HG02885 (cell line): ENCODE measurements around the gene COL19A1.
"Not testable (repeated sequence)": the region's sequence is repeated elsewhere in the genome, so short reads cannot be mapped to it uniquely, and the experiment has no call there.

Experiments
- ATAC-seq: cut with Tn5 transposase; IDR thresholded peaks from one replicate; pipeline ENCODE4 v1.9.1; 2021; ENCODE audit warnings: mild to moderate bottlenecking; ENCODE audit not compliant: unreplicated experiment, poor library complexity

The COL19A1 gene

DNA sequence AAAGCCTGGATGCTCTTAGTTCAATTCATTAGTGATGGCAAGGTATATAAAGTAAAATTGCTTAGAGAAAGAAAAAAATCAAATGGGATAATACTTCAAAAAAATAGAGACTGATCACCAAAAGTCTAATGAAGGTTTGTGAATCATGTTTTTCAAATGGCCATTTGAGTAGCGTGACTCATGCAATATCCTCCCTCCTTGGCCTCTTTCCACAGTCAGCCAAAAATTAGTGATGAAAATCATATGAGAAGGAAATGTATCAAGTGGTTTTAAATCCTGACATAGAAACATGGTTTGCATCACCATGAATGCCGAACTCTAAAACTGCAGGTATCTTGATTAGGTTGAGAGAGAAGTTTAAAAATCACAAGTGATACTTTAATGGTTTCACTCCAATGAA is 1.2 kb upstream of the COL19A1 start:
- no peak for ATAC-seq

DNA sequence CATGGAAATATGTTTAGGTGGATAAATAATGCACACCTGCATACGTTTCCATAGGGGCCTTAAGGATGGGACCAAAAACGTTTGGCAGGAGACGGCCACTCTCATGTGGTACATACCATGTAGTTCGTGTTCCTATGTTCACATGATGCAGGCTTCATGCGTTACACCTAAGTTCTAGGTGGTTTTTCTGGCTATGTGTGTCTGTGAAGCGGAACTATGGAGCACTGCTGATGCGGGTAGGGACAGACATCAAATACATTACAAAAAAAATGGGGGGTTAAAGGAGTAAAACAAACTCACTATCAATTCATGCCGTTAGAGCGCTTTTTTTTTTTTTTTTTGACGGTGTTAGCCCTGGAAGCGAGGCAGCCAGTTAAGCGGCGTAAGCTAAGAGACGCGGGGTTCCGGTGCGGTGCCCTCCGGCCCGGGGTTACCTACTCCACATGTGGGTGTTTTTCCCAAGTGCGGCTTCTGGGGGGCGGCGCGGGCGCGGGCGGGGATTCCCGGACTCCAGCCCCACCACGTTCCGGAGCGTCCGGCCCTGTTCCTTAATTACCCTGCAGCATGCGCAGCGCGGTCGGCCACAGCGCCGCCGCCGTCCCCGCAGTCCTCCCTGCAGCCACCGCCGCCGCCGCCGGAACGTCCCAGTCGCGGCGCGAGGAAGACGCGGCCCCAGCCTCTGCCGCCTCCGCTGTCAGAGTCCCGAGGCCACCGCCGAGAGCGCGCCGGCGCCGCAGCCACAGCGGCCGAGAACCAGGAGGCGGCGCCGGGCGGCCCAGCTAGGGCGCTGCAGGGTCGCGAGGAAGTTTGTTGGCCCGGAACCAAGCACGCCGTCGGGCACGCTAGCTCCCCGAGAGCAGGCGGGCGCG is 648 bp downstream of the COL19A1 start:
- peak; percentile 71 for ATAC-seq

DNA sequence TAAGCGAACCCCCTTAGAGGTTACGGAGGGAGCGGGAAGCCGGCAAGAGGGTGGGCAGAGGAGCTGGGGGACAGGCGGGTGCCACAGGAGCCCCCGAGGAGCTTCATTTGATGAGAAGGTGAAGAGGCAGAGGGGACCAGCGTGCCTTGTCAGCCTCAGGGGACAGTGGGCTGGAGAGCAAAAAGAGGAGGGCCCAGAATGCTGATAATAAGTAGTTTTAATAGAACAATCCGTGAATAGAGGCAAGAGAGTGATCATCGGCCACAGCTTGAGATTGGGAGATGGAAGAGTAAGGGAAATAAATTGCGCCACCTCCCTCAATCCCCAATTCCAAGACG is 1.3 kb downstream of the COL19A1 start:
- no peak for ATAC-seq

DNA sequence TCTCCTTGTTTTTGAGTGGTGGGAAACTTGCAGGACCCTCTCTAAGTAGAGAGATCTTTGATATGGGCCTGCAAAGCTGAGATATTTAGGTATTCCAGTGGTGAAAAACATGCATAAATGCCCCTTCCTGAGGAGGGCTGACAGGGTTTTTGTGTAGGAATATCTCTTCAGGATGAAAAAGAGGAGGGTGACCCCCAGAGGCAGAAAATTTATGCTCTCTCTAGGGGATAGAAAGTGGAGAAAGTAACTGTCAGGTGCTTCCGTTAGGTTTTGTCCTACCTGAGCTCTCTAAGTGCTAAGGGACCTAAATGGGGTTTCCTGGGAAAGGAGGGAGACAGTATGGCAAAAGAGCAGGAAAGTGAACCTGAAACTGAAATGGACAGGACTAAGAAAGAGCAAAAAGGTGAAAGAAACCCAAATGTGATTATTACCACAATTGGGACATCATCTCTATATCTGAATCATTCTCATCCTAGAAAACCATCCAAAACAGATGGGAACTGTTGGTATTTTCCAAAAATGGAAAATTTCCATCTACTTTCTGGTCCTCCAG is 2.0 kb downstream of the COL19A1 start:
- ATAC-seq: no peak

DNA sequence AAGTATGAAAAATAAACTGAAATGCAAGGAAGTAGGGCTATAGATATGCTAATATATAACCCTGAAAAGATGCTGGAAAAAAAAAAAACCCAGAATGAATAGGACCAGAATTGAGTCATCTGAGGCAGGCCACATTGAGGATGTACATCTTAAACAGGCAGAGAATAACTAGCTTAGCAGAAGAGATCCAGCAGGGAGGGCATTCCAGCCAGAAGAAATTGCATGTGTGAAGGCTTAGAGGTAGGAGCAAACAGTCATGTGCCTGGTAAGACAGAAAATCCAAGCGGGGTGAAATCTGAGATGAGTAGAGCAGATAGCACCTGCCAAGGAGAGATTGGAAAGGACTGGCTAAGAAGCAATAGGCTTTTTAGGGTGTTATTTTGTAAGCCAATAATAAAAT is 2.6 kb downstream of the COL19A1 start:
- no peak for ATAC-seq

DNA sequence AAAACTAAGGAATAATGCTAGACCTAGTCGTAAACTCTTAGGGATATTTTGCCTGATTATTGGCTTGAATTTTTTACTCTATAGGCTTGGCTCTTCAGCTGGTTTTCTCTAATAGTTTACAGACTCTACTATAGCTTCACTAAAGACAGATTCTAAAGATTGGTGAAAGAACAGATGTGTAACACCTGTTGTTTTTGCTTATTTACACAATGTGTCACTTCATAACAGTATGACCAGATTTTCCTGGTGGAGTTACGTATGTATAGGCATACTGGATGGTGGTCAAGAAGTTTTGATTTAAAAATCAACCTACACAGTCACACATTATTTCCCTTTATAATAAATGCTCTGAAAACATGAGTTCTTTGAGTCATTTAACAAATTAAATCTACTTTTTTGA is 4.8 kb downstream of the COL19A1 start:
- ATAC-seq: no peak

DNA sequence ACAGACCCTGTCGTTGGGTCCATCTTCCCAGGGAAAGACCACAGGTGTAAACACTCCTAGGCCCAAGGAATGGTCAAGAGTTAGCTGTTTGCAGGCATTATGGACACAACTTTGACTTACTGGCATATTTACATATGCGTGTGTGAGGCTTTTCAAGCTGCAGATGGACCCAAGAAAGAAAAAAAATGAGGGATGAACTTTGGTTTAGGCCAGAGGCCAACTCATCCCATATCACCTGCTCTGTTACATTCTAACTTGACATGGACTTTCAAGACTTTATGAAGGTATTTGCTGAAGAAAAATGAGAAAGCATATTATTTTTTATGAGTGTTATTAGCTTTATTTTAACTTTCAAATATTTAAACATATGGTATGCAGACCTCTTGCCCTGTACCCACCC is 6.9 kb downstream of the COL19A1 start:
- ATAC-seq: no peak

DNA sequence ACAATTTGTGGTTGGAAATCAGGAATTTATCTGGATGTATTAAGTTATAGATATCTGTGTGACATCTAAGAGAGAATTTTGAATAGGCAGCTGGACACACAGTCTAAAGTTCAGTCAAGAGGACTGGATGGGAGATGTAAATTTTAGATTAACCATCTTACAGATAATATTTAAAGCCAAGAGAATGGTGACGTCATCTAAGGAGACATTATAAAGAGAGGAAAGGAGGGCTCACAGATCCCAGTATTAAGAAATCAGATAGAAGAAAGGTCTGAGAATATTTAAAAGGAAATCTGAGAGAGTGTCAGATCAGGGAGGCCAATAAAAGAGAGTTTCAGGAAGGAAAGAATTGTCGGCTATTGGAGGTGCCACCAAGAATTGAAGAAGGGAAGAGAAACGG is 9.4 kb downstream of the COL19A1 start:
- no peak for ATAC-seq

DNA sequence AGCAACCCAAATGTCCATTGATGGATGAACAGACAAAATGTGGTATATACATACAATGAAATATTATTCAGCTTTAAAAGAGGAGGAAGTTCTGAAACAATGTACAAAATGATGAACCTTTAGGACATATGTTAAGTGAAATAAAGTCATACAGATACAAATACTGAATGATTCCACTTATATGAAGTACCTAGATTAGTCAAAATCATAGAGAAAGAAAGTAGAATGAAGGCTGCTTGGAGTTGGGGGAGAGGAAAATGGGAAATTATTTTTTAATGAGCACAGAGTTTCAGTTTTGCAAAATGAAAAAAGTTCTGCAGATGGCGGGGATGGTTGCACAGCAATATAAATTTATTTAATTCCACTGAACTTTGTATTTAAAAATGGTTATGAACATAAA is 12.4 kb downstream of the COL19A1 start:
- no peak for ATAC-seq

DNA sequence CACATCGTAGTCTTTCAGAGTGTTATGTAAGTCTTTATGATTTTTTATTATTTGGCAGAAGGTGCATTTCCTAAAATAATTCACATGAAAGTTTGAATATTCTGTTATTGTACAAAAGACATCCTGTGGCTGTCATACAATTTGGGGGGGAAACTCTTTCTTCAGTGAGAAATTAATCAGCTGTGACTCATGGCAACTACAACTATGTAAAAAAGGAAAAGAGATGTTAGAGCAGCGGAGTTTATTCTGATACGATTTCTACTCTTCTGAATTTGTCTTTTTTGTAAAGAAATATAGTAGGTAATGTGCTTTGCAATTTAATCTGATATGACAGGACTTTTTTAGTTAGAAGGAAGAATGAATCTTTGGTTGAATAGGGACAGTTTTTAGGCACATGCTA is 14.2 kb downstream of the COL19A1 start:
- peak; percentile 31 for ATAC-seq

DNA sequence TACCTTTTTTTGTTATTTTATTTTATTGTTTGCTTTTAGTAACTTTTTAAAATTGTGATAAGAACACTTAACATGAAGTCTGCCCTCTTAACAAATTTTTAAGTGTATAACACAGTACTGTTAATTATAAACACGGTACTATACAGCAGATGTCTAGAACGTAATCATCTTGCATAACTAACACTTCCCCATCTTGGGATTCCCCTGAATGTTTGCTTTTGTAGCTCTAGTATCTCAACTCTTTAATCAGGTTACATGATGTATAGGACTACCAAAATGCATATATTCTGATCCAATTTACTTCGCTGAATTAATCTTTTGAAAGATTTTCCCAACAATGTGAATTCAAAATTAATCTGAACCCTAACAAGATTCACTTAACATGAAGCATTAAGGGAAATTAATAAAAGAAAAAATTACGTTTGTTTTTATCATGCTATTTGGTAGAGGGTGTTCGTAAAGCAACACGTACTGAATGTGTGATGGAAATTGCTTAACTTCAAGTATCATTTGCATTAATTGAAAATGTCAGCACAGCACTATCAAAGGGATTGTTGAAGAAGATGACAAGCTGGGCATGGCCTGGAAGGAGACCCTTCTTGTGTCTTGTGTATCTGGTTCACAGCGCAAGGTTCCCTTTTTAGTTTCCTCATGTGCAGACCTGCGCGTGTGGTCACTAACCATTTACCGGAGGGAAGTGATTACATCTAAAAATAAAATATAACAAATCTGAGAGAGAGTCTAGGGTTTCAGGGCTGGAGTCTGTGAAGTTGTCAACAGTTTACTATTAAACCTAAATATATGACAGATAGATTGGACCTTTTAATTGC is 15.2 kb downstream of the COL19A1 start:
- peak; percentile 90 for ATAC-seq

DNA sequence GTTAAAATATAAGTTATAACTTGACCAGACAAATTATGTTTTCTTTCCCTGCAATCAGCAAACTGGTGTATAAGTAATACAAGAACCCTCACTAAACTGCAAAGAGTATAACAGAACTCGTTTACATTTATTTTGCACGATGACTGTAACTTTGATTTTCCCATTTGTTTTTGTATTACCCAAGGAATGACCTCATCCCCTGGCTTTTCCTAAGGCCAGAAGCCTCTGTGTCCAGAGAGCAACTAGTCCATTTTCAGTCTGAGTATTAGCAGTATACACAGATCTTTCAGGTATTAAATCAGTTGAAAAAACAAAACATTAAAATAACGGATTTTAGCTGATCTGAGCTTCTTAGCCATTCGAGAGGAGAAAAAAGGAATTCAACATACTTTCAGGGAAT is 17.2 kb downstream of the COL19A1 start:
- no peak for ATAC-seq

DNA sequence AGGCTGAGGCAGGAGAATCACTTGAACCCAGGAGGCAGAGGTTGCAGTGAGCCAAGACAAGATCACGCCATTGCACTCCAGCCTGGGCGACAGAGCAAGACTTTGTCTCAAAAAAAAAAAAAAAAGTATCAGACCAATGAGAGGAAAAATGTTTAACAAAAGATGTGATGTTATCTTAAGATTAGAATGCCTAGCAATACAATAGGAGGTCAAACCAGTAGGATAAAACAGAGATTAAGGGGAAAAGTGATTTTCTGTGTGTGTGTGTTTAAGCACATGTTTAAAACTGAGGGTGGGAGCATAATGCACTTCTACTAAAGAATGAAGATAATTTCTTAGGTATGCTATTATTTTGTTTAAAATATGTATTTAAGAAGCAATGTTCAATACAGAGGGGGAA is 17.9 kb downstream of the COL19A1 start:
- no peak for ATAC-seq

DNA sequence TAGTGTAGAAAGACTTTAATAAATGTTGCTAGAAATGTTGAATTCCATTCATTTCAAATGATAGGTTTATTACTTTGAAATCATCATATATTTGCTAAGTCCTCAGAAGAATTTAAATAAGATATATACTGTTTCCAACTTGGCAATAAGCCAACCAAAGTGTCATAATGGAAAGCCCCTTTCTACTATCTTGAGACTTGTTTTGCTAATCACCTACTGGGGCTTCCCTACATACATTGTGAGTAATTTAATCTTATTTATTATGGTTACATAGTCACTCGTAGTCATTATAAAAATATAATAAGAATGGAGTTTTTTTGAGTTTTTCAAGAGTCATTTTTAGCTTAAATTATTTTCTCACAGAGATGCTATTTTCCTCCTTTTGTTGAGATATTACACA is 20.7 kb downstream of the COL19A1 start:
- ATAC-seq: peak; percentile 66

DNA sequence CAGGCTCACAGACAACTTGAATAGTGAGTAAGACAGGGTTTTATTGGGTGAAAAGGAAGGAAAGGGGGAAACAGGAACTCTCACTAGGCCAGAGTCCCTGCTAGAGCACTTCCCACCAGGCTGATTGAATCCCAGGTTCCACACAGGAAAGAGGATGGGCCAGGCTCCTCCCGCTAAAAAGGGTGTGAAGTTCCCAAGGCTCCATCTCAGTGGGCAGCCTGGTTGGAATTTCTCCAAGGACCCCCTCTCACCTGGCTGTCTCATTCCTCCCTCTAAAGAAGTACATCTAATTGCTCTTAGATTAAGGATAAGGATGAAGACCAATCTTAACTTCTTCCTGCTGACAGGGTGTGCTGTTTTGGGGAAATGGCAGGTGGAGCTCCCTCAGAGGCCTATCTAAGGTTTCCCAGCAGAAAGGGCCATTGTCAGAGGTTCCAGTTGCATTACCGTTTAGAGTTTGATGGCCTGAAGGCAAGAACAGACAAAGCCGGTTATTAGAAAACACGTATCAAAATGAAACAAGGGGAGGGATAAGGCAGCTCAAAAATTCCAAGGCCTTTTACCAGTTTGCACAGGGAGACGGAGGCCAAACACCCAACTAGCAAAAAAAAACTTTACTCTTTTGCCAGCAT is 21.5 kb downstream of the COL19A1 start:
- ATAC-seq: no peak

DNA sequence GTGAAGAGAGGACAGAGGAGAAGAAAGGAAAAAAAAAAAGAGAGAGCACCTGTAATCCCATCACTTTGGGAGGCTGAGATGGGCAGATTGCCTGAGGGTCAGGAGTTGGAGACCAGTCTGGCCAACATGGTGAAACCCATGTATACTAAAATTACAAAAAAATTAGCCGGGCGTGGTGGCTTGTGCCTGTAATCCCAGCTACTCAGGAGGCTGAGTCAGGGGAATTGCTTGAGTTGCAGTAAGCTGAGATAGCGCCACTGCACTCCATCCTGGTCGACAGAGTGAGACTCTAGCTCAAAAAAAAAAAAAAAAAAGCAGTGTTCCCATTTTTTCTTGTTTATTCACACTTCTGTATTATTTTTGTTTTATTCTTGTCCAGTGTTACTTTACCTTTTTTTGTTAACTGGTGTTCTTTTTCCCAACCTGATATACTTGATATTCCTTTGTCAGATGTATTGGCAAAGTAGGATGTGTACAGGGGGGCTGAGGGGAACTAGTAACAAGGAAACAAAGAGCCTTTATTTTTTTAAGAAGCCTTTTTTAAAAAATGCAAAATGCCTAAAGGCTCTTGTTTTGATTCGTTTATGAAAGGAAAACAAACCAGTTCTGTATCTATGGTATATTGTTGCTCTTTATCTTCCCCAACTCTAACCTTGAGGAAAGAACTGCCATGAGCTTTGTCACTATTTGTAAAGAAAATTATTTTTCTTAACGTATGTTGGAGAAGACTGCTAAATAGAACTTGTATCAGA is 22.3 kb downstream of the COL19A1 start:
- no peak for ATAC-seq

DNA sequence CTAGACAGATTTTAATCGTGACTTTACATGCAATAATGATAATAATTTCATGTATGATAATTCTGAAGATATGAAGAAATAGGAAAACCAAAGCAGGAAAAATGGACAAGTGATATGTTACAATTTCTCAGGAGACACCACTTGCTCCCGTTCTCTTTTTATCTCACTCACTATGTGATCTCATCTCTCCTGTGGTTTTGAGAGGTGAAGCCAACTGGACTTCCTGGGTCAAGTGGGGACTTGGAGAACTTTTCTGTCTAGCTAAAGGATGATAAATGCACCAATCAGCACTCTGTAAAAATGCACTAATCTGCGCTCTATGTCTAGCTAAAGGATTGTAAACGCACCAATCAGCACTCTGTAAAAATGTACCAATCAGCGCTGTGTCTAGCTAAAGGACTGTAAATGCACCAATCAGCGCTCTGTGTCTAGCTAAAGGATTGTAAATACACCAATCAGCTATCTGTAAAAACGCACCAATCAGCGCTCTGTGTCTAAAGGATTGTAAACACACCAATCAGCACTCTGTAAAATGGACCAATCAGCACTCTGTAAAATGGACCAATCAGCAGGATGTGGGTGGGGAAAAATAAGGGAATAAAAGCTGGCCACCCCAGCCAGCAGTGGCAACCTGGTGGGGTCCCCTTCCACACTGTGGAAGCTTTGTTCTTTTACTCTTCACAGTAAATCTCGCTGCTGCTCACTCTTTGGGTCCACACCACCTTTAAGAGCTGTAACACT is 23.0 kb downstream of the COL19A1 start:
- not testable (repeated sequence) for ATAC-seq

DNA sequence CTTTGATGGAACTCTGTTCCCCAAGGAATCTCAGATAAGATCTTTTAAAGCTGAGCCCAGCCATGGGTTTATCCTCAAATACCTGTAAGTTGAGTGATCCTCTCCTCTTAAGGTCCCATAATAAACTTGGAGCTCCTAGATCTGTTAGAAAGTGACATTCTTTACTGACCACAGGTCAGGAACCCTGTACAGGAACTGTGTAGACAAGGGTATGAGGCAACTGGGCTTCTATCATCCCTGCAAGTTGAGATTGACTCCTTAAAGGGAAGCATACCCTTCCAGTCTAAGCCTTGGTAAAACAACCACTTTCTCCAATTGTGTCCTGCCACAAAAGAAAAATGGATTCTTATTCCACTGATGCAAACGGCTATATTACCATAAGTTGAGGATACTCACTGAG is 26.2 kb downstream of the COL19A1 start:
- ATAC-seq: not testable (repeated sequence)

DNA sequence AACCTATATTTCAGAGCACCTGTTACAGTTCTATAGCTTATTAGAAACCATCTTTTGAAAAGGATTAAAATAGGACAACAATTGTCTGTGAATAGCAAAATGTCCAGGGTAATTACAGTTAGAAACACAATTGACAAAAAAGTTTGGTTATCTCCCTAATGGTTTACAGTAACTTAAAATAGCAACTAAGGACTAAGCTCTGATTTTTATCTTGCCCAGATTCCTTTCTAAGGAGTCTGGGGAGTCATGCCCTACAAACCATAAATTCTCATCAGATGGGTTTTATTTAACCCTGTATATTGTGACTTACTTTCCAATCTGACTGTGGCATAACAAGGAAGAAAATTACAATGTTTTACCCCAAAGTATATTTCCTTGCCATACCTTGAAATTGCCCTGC is 26.9 kb downstream of the COL19A1 start:
- ATAC-seq: not testable (repeated sequence)
